ENCODE data around the gene ZNF222. TPM values are rescaled to one million over a fixed set of nuclear protein-coding genes. Genes with fewer than 3 reads are reported as not detected.

The ZNF222 gene
- total and polyA plus RNA-seq, 2 experiments from 2014 or later, result 3.2 to 11.6 TPM

DNA sequence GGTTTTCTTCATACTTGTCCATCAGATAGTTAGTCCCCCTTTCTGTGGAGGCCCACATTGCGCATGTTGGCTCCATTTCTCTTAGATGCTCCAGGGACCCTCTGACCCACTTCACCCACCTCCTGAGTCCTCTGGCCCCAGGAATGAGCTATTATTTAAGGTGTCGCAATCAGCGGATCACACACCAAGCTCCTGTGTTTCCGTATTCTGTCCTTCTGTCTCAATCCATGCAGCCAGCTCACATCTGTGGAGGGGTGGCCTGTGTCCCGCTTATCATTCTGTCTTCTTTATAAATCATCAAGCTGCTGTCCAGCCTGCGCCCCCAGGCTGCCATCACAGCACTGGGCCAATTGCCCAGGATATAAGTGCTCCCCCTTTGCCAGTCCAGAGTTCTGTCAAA is 17.7 kb upstream of the ZNF222 start:
- no peak for DNase-seq (ENCODE audit: low read depth in 1 of 2, low spot score in 1 of 2)
- H3K27me3 ChIP-seq, result no peaks in the 10 kb centered on the region
- no peaks in the 10 kb centered on the region for H3K9me3 ChIP-seq (ENCODE audit: low read depth)
- no peak overlapping the region for H3K27ac ChIP-seq
- peaks cover 7% of the 10 kb centered on the region for H3K4me1 ChIP-seq (ENCODE audit: low read depth)
- TF ChIP-seq, protein P1, sequence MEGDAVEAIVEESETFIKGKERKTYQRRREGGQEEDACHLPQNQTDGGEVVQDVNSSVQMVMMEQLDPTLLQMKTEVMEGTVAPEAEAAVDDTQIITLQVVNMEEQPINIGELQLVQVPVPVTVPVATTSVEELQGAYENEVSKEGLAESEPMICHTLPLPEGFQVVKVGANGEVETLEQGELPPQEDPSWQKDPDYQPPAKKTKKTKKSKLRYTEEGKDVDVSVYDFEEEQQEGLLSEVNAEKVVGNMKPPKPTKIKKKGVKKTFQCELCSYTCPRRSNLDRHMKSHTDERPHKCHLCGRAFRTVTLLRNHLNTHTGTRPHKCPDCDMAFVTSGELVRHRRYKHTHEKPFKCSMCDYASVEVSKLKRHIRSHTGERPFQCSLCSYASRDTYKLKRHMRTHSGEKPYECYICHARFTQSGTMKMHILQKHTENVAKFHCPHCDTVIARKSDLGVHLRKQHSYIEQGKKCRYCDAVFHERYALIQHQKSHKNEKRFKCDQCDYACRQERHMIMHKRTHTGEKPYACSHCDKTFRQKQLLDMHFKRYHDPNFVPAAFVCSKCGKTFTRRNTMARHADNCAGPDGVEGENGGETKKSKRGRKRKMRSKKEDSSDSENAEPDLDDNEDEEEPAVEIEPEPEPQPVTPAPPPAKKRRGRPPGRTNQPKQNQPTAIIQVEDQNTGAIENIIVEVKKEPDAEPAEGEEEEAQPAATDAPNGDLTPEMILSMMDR (IDR thresholded peaks at IDR 0.05; ENCODE audit: low read depth, low read length), result no peak
- H3K4me3 ChIP-seq, result no peak overlapping the region
- peaks cover 35% of the 10 kb centered on the region for H3K36me3 ChIP-seq

DNA sequence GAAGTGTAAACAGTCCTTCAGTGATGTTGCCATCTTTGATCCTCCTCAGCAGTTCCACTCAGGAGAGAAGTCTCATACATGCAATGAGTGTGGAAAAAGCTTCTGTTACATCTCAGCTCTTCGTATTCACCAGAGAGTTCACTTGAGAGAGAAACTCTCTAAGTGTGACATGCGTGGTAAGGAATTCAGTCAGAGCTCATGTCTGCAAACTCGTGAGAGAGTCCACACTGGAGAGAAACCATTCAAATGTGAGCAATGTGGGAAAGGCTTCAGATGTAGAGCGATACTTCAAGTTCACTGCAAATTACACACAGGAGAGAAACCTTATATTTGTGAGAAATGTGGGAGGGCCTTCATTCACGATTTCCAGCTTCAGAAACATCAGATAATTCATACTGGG is 14.7 kb upstream of the ZNF222 start:
- no peaks in the 10 kb centered on the region for H3K27me3 ChIP-seq
- H3K4me1 ChIP-seq (ENCODE audit: low read depth), result no peaks in the 10 kb centered on the region
- peaks cover 35% of the 10 kb centered on the region for H3K36me3 ChIP-seq
- no peak overlapping the region for H3K4me3 ChIP-seq
- no peak for DNase-seq (ENCODE audit: low read depth in 1 of 2, low spot score in 1 of 2)
- H3K27ac ChIP-seq, result no peak overlapping the region
- H3K9me3 ChIP-seq (ENCODE audit: low read depth), result no peaks in the 10 kb centered on the region
- TF ChIP-seq, protein P1 (IDR thresholded peaks at IDR 0.05; ENCODE audit: low read depth, low read length), result no peak

GRCh38 chr19:44019498-44019897 is 5.7 kb upstream of the ZNF222 start:
- Histone ChIP-seq H3K4me3 (no peak overlapping the region), H3K9me3 (ENCODE audit: low read depth) (no peaks in the 10 kb centered on the region), H3K4me1 (ENCODE audit: low read depth) (no peaks in the 10 kb centered on the region), H3K36me3 (no peaks in the 10 kb centered on the region), H3K27me3 (no peaks in the 10 kb centered on the region), H3K27ac (no peak overlapping the region)
- TF ChIP-seq, protein P1 (IDR thresholded peaks at IDR 0.05; ENCODE audit: low read depth, low read length), result no peak
- DNase-seq (ENCODE audit: low read depth in 1 of 2, low spot score in 1 of 2), result no peak

DNA sequence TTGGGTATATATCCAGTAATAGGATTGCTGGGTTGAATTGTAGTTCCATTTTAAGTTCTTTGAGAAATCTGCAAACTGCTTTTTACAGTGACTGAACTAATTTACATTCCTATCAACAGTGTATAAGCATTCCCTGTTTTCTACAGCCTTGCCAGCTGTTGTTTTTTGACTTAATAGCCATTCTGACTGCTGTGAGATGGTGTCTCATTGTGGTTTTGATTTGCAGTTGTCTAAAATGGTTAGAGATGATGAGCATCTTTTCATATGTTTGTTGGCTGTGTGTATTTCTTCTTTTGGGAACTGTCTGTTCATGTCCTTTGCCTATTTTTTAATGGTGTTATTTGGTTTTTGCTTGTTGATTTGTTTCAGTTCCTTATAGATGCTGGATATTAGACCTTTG is 4.0 kb upstream of the ZNF222 start:
- TF ChIP-seq, protein P1 (IDR thresholded peaks at IDR 0.05; ENCODE audit: low read depth, low read length), result no peak

GRCh38 chr19:44024900-44025216 is 321 bp upstream of the ZNF222 start:
- H3K27ac ChIP-seq, result peak overlapping the region; percentile 86
- H3K4me1 ChIP-seq (ENCODE audit: low read depth), result peaks cover 3% of the 10 kb centered on the region
- H3K9me3 ChIP-seq (ENCODE audit: low read depth), result no peaks in the 10 kb centered on the region
- TF ChIP-seq, protein P1 (IDR thresholded peaks at IDR 0.05; ENCODE audit: low read depth, low read length), result no peak
- peaks cover 25% of the 10 kb centered on the region for H3K36me3 ChIP-seq
- DNase-seq (ENCODE audit: low read depth in 1 of 2, low spot score in 1 of 2), result no peak
- no peaks in the 10 kb centered on the region for H3K27me3 ChIP-seq
- H3K4me3 ChIP-seq, result peak overlapping the region; percentile 71

More for the DNA sequence above, 4.0 kb upstream of the ZNF222 start:
- Histone ChIP-seq H3K27ac (no peak overlapping the region), H3K4me1 (ENCODE audit: low read depth) (peaks cover 2% of the 10 kb centered on the region), H3K4me3 (no peak overlapping the region), H3K36me3 (no peaks in the 10 kb centered on the region), H3K27me3 (no peaks in the 10 kb centered on the region), H3K9me3 (ENCODE audit: low read depth) (no peaks in the 10 kb centered on the region)
- no peak for DNase-seq (ENCODE audit: low read depth in 1 of 2, low spot score in 1 of 2)

- H3K36me3 ChIP-seq, result peaks cover 32% of the 10 kb centered on the region
- TF ChIP-seq, protein P1 (IDR thresholded peaks at IDR 0.05; ENCODE audit: low read depth, low read length), result no peak
- H3K27me3 ChIP-seq, result no peaks in the 10 kb centered on the region
- DNase-seq (ENCODE audit: low read depth in 1 of 2, low spot score in 1 of 2), result no peak
- H3K4me1 ChIP-seq (ENCODE audit: low read depth), result peaks cover 3% of the 10 kb centered on the region
- H3K4me3 ChIP-seq, result no peak overlapping the region
- H3K27ac ChIP-seq, result no peak overlapping the region
- no peaks in the 10 kb centered on the region for H3K9me3 ChIP-seq (ENCODE audit: low read depth)
These were observed 1.4 kb downstream of the ZNF222 start for GRCh38 chr19:44026622-44027021.
